AG04450 (cell line): ENCODE measurements around the gene C1orf74. TPM values are rescaled to one million over a fixed set of nuclear protein-coding genes. Genes with fewer than 3 reads are reported as not detected.
A peak's percentile ranks its signal among the peaks of the same experiment; 100 is the strongest.

Experiments
- CTCF ChIA-PET: fragments of 300-600, 350-600 bp; formaldehyde crosslinking; extraction: SDS; loops from one replicate; lab custom pipeline; 2022; ENCODE audit warnings: antibody characterized with exemption, inconsistent platforms; lab: Charles Lee
- POLR2A ChIA-PET: fragments of 350-600 bp; formaldehyde crosslinking; extraction: SDS; loops from one replicate; lab custom pipeline; 2021; ENCODE audit warnings: antibody characterized with exemption, inconsistent platforms; lab: Yijun Ruan, JAX
- DNase-seq: peaks from one replicate; pipeline ENCODE4 v3.0.0-alpha.2; 2011; ENCODE audit warnings: low read depth, low spot score
- H3K27ac ChIP-seq: one replicate; pipeline ENCODE4 v1.5.1; 2012; ENCODE audit warnings: low read depth, low read length, control low read depth
- H3K27me3 ChIP-seq: one replicate; pipeline ENCODE4 v1.6.0; 2012; ENCODE audit warnings: low read length; ENCODE audit not compliant: control insufficient read depth, insufficient read depth
- H3K4me3 ChIP-seq: 2 replicates; pipeline ENCODE4 v1.5.1; 2011; ENCODE audit warnings: mild to moderate bottlenecking, low read depth, low read length, control low read depth
- H3K9me3 ChIP-seq: 2 replicates; pipeline ENCODE4 v1.5.1; 2012; ENCODE audit warnings: low read length; ENCODE audit not compliant: control insufficient read depth, insufficient read depth
- CTCF ChIP-seq: IDR thresholded peaks from 2 replicates; pipeline ENCODE4 v1.5.1; 2011; ENCODE audit warnings: low read depth, low read length, control low read depth, inconsistent platforms
- polyA plus RNA-seq: library from polyadenylated mRNA; depleted of rRNA; stranded (reverse); fragments of >200 nt; gene quantifications from 2 replicates; pipeline ENCODE4 v1.2.3, GENCODE V29; 2011

The C1orf74 gene
- polyA plus RNA-seq, 1 experiment = 2.2 TPM

DNA sequence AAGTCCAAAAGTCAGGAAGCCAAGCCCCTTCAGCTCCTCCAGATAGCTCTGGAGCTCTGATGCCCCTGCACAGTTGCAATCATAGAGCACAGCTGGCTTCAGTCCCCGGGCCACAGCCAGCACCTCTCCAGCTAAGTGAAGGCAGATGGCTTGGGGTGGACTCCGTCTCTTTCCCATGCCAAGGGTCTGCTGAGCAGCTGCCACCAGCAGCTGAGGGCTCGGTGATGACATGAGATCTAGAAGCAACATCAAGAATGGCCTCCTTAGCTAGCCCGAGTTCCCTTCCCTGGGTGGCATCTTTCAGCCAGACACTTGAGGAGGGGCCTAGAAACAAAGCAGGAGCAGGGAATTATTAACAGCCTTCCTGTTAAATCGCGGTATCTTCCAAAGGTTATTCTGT lies 973 bp downstream of the C1orf74 start:
- ChIA-PET CTCF (interaction anchor here (0.6 to 4.4 kb wide), 4 partner anchors 14 to 44 kb away, joined by 3 to 24 read pairs (median 5); partner anchors contain the start of gene UTP25), POLR2A (interaction anchor here (2.0 kb wide), 1 partner anchor 15 kb away, joined by 10 read pairs; no protein-coding TSS in a partner anchor)
- peaks cover 2% of the 10 kb centered on the region for H3K27me3 ChIP-seq
- H3K4me3 ChIP-seq = peak overlapping the region; percentile 86; the same call in 1 of the 2 replicates
- TF ChIP-seq CTCF = no peak
- no peak for DNase-seq
- no peak overlapping the region for H3K27ac ChIP-seq
- H3K9me3 ChIP-seq = no peaks in the 10 kb centered on the region; the same call in 1 of the 2 replicates

- DNase-seq = no peak
- Histone ChIP-seq H3K9me3 (no peaks in the 10 kb centered on the region; the same call in 1 of the 2 replicates), H3K4me3 (no peak overlapping the region), H3K27me3 (no peaks in the 10 kb centered on the region), H3K27ac (no peak overlapping the region)
- no peak for TF ChIP-seq CTCF
- POLR2A ChIA-PET = no interaction called here
- CTCF ChIA-PET = interaction anchor here (1.0 kb wide), 1 partner anchor 43 kb away, joined by 3 read pairs; no protein-coding TSS in a partner anchor
These were observed 4.1 kb downstream of the C1orf74 start for GRCh38 chr1:209780268-209780667.

DNA sequence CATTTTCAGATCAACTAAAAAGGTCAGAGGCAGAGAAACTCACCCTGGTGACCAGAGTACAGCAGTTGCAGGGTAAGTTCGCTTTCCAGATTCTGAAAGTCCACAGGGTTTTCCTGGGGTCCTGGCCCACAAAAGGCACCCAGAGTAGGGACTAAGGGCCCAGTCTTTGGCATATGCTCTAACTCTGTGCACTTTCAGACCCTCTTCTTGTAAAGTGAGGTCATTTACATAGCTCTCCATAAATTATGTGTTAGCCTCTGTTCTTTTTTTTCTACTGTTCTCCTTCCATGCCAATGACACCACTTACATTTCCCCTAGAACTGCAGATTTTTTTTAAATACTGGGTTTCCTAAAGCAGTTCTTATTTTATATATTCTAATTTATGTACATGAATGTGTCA lies 6.3 kb downstream of the C1orf74 start:
- Histone ChIP-seq H3K9me3 (no peaks in the 10 kb centered on the region), H3K27me3 (no peaks in the 10 kb centered on the region), H3K4me3 (no peak overlapping the region), H3K27ac (no peak overlapping the region)
- CTCF ChIA-PET = no interaction called here
- no peak for TF ChIP-seq CTCF
- POLR2A ChIA-PET = no interaction called here
- no peak for DNase-seq

- H3K4me3 ChIP-seq = no peak overlapping the region
- CTCF ChIA-PET = interaction anchor here (2.4 to 3.3 kb wide), 2 partner anchors 29 to 45 kb away, joined by 9 to 11 read pairs; no protein-coding TSS in a partner anchor
- DNase-seq = no peak
- no peaks in the 10 kb centered on the region for H3K27me3 ChIP-seq
- TF ChIP-seq CTCF = no peak
- H3K27ac ChIP-seq = no peak overlapping the region
- POLR2A ChIA-PET = no interaction called here
- H3K9me3 ChIP-seq = no peaks in the 10 kb centered on the region
These were observed 6.8 kb downstream of the C1orf74 start for GRCh38 chr1:209777587-209777986.

GRCh38 chr1:209775678-209776077 lies 8.7 kb downstream of the C1orf74 start:
- ChIA-PET POLR2A (no interaction called here), CTCF (interaction anchor here (2.4 to 3.3 kb wide), 2 partner anchors 27 to 47 kb away, joined by 9 to 11 read pairs; no protein-coding TSS in a partner anchor)

More at GRCh38 chr1:209775678-209776077, 8.7 kb downstream of the C1orf74 start:
- DNase-seq = no peak
- no peaks in the 10 kb centered on the region for H3K27me3 ChIP-seq
- H3K4me3 ChIP-seq = no peak overlapping the region
- no peaks in the 10 kb centered on the region for H3K9me3 ChIP-seq
- no peak for TF ChIP-seq CTCF
- H3K27ac ChIP-seq = no peak overlapping the region
